Fibroblast of gingiva (primary cell): ENCODE measurements around the gene UQCC5.

Source experiments
- DNase-seq: peaks from one replicate; pipeline ENCODE4 v3.0.0-alpha.2; 2011; ENCODE audit warnings: low read depth

Gene UQCC5

DNA sequence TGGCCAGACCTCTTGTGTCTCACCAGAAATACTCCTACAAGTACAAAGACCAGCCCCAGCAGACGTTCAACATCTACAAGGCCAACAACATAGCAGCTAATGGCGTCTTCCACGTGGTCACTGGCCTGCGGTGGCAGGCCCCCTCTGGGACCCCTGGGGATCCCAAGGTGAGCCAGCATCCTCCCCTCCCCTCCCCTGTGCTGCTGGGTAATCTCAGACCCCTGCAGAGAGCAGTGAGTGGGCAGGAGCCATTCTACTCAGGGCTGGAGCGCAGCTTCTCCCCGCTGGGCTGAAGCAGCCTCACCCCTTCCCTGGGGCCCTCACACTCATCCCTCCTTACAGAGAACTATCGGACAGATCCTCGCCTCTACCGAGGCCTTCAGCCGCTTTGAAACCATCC lies 31.4 kb upstream of the UQCC5 start:
- DNase-seq, result no peak

DNA sequence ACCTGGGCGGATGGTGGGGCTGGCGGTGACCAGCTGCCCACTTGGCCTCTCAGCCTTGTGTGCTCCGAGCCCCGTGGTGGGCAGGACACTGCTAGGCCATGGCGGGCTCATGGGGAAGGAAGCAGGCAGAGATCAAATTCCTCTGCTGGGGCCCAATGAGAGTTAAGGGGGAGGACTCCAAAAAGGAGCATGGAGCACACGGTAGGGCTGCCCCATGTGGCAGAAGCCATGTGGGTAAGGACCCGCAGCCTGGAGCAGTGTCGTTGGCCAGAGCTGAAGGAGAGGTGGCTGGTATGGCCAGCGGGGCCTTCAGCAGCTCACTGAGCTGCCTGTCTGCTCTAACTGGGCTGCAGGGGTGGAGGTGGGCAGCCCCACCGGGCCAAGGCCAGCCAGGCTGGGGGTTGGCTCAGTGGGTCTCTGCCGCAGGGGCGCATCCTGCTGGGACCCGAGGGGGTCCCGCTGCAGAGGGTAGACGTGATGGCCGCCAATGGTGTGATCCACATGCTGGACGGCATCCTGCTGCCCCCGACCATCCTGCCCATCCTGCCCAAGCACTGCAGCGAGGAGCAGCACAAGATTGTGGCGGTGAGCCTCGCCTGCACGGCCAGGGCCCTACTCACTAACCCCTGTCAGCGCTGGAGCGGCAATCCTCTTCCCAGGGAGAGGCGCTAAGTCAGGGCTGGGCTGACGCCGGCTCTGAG lies 30.0 kb upstream of the UQCC5 start:
- DNase-seq, result no peak

DNA sequence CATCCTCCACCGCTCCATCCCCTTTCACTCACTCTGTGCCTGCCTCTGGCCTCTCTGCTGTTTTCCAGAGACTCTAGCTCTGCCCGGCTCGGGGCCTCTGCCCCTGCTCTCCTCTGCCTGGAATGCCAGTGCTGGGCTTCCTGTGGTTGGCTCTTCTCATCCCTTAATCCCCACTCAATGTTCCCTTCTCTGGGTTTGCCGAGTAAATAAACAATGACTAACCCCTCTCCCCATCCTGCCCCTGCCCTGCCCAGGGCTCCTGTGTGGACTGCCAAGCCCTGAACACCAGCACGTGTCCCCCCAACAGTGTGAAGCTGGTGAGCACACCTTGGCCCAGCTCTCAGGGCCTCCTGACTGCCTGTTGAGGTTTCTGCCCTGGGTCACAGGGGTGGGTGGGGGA lies 29.0 kb upstream of the UQCC5 start:
- peak; percentile 10 for DNase-seq

DNA sequence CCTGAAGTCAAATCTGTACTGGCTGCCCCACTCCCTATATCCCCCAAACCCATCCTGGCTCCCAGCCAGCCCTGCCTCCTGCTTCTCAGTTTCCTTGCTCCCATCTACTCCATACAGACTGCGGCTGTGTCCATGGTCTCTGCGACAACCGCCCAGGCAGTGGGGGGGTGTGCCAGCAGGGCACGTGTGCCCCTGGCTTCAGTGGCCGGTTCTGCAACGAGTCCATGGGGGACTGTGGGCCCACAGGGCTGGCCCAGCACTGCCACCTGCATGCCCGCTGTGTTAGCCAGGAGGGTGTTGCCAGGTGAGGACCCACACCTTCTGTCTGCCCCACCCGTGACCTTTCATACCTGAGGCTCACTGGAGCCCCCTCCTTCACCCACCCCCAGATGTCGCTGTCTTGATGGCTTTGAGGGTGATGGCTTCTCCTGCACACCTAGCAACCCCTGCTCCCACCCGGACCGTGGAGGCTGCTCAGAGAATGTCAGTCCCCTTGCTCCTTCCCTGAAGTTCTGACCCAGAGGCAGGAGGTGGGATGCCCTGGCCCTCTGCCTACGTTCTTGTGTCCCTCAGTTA lies 26.6 kb upstream of the UQCC5 start:
- no peak for DNase-seq

DNA sequence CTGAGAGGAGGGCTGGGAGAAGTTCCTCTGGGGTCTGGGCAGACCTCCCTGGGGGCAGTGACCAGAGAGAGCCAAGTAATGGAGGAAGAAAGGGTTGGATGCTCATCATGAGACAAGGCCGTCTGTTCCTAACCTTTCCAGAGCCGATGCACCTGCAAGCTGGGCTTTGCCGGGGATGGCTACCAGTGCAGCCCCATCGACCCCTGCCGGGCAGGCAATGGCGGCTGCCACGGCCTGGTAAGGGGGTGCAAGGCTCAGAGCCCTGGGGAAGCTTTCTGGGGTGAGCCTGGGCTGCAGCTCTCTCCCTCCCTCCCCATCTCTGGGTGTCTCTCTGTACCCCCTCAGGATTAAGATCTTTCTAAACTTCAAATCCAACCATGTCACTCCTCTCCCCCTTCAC lies 24.9 kb upstream of the UQCC5 start:
- no peak for DNase-seq

DNA sequence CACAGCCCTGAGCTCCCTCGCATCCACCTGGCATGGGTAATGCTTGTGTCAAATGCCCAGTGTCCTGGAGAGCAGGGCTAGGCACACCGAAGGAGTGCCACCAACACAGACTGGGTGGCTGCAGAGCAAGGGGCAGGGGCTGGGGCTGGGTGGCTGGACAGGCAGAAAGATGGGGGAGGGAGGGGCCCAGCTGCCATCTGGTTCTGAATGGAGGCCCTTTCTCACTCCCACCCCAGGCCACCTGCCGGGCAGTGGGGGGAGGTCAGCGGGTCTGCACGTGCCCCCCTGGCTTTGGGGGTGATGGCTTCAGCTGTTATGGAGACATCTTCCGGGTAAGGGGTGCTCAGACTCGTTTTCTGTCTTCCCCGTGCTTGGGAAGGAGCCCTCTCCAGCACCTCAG lies 24.3 kb upstream of the UQCC5 start:
- no peak for DNase-seq

DNA sequence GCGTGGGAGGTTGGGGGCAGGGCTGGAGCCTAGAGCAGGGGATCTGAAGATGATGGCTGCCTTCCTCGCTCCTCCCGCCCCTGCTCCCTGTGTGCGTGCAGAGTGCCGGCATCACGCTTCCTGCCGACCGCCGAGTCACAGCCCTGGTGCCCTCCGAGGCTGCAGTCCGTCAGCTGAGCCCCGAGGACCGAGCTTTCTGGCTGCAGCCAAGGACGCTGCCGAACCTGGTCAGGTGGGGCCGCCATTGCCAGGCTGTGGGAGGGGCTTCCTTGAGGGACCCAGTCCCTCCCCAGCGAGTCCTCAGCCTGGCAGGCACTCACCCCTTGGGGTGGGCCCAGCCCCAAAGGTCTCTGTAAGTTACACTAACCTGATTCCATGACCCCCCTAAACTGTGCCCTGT lies 23.7 kb upstream of the UQCC5 start:
- DNase-seq, result no peak

DNA sequence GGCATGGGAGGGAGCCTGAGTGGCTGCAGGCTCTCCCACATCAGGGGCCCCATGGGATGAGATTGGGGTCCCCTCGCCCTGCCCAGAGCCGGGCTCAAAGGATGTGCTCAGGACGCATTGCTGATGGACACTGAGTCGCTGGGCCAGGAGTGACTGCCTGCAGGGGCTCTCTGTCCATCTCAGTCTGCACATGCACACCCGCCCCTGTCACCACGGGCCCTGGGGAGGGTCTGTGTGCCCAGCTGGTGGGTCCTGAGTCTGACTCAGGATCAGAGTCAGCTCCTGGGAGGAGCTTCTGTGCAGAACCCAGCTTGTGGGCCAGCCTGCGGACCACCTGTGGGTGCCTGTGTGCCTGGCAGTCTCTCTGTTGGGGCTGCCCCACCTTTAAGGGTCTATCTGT lies 23.1 kb upstream of the UQCC5 start:
- DNase-seq, result no peak

DNA sequence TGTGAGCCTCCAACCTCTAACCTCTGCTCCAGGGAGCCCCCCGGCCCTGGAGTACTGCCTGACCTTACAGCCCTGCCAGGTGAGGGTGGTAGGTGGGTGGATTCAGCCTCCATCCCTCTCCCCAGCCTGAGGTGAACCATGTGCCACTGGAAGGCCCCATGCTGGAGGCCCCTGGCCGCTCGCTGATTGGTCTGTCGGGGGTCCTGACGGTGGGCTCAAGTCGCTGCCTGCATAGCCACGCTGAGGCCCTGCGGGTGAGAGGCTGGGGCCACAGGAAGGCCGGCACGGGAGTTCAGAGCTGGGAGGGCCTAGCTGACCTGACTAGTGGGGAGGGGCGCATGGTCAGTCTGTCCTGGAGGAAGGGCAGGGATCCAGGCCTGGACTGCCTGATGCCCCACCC lies 21.8 kb upstream of the UQCC5 start:
- no peak for DNase-seq

DNA sequence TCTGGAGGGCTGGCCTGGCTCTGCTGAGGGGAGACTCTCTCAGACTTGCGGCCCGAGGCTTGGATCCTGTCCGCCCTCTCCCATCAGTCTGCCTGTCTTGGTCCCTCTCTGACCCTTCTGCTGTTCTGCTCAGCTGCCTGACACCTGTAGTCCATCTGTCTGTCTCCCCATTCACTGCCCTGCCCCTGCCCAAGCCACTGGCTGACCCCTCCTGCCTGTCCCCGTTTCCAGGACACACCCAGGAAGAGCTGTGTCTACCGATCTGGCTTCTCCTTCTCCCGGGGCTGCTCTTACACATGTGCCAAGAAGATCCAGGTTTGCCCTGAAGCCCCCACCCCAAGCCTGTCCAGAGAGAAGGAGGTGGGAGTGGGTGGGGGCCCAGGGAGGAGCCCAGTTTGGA lies 21.2 kb upstream of the UQCC5 start:
- DNase-seq, result no peak

DNA sequence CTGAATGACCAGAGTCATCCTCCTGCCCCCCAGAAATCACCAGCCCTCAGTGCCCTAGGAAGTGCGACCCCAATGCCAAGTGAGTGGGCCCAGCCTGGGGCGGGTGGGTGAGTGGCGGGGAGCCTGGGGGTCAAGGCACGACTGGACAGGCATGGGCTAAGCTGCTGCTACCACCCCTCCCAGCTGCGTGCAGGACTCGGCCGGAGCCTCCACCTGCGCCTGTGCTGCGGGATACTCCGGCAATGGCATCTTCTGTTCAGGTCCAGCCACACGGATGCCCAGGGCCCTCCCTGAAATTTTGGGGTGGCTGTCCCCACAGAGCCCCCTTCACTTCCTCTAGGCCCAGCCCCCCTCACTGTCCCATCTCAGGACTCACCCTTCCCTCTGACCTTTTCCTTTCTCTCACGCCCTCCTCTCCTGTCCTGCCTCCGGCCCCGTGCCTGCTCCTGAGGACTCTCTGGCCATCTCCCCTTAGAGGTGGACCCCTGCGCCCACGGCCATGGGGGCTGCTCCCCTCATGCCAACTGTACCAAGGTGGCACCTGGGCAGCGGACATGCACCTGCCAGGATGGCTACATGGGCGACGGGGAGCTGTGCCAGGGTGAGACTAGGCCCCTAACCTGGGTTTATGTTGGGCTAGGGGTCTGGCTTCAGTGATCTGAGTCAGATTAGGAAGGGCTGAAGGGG lies 19.8 kb upstream of the UQCC5 start:
- no peak for DNase-seq

DNA sequence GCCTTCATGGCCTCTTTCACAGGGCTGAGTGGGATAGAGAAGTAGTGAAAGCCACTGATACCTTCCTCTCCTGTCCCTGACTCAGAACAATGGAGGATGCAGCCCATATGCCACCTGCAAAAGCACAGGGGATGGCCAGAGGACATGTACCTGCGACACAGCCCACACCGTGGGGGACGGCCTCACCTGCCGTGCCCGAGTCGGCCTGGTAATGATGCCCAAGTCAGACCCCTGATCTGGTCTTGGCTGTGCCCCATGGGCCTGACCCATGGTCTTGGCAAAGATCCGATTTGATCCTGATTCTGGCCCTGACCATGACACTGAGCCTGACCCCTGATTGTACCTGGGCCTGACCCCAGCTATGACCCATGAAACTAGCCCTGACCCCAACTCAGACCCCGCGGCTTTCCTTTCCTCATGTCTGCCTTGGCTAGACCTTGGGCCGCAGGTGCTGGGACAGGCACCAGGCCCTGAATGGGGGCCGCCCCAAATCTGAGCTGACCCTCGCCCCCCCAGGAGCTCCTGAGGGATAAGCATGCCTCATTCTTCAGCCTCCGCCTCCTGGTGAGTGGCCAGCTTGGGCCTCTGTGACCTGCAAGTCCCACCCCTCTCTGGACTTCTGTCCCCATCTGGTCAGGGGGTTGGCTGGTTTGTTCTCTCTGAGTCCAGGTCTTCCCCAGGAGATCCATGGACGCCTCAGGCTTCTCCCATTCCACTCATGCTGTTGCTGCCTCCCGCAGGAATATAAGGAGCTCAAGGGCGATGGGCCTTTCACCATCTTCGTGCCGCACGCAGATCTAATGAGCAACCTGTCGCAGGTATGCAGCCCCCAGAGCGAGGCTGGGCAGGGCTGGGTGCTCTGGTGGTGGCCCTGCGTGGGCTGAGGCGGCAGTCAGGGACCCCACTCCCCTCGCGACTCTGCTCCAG lies 18.3 kb upstream of the UQCC5 start:
- no peak for DNase-seq

DNA sequence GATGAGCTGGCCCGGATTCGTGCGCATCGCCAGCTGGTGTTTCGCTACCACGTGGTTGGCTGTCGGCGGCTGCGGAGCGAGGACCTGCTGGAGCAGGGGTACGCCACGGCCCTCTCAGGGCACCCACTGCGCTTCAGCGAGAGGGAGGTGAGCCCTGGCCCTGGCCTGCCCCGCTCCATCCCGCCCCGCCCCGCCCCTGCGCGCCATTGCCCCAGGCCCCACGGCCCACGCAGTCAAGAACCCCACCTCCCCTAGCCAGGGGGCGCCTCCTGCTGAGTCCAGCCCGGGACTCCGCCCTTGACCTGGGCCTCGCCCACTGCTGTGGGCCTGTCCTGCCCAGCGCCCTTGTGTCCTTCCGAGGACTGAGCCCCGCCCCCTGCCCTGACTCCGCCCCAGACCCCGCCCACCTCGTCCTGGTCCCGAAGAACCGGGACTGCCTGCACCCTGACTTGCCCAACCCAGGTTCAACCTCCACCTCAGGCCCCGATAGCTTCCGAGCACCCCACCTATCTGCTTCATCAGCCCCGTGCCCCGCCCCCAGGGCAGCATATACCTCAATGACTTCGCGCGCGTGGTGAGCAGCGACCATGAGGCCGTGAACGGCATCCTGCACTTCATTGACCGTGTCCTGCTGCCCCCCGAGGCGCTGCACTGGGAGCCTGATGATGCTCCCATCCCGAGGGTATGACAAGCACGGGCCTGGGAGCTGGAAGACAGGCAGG lies 17.5 kb upstream of the UQCC5 start:
- no peak for DNase-seq

DNA sequence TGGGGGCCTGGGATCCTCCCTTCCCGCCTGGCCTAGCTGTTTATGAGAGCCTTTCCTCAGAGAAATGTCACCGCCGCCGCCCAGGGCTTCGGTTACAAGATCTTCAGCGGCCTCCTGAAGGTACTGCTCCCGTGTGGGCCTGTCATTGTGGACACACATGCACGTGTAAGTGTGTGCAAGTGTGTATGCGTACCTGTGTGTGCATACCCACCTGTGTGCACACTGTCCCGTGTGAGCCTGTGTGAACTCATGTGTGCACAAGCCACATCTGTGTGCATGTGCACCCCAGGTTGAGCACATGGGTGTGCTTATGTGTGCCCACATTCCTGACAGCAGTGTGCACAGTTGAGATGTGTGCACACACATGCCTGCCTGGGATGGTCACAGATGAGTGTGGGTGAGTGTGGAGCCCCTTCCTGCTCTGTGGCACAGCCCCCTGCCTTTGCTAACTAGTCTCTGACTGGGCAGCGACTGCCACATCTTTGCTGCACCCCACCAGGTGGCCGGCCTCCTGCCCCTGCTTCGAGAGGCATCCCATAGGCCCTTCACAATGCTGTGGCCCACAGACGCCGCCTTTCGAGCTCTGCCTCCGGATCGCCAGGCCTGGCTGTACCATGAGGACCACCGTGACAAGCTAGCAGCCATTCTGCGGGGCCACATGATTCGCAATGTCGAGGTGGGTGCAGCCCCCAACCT lies 16.8 kb upstream of the UQCC5 start:
- DNase-seq, result no peak

DNA sequence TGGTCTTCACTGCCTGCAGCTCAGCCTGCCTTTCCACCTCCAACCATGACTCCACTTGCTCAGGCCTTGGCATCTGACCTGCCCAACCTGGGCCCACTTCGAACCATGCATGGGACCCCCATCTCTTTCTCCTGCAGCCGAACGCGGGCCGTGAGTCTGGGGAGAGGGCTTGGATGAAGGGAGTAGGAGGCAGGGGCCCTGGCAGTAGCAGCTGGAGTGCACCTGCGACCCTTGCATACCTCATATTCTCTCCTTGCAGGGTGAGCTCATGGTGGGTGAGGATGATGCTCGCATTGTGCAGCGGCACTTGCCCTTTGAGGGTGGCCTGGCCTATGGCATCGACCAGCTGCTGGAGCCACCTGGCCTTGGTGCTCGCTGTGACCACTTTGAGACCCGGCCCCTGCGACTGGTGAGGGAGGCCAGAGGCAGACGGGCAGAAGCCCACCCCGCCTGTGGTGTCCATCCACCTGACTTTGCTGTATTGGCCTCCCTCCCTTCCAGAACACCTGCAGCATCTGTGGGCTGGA lies 16.2 kb upstream of the UQCC5 start:
- no peak for DNase-seq

DNA sequence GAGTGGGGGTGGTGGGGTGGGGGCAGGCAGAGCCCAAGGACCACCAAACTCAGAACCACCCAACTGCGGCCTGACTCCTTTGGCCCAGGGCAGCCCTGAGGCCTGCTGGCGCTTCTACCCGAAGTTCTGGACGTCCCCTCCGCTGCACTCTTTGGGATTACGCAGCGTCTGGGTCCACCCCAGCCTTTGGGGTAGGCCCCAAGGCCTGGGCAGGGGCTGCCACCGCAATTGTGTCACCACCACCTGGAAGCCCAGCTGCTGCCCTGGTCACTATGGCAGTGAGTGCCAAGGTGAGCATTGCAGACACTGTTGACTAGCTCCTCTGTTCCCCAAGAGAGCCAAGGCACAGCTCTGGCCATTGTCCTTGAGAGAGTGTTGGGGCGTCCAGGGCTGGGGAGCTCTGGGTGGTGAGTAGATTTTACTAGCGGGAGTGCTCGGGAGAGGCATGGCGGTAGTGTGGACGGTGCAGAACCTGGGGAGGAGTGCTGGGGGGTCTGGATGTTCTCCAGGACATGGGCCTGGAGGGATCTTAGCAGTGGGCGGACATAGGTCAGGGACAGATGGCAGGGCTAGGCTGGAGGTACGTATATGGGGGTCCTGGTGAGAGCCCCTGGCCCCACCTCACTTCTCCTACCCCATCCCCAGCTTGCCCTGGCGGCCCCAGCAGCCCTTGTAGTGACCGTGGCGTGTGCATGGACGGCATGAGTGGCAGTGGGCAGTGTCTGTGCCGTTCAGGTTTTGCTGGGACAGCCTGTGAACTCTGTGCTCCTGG lies 15.5 kb upstream of the UQCC5 start:
- no peak for DNase-seq

DNA sequence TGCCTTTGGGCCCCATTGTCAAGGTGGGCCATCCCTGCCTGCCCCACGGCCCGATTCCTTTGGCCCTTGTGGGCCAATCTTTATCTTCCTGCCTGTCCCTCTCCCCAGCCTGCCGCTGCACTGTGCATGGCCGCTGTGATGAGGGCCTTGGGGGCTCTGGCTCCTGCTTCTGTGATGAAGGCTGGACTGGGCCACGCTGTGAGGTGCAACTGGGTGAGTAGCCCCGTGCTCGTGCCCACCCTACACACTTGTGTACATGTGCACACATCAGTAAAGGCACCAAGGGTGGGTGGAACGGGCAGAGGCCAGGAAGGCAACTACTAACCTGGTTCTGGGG lies 14.9 kb upstream of the UQCC5 start:
- no peak for DNase-seq

DNA sequence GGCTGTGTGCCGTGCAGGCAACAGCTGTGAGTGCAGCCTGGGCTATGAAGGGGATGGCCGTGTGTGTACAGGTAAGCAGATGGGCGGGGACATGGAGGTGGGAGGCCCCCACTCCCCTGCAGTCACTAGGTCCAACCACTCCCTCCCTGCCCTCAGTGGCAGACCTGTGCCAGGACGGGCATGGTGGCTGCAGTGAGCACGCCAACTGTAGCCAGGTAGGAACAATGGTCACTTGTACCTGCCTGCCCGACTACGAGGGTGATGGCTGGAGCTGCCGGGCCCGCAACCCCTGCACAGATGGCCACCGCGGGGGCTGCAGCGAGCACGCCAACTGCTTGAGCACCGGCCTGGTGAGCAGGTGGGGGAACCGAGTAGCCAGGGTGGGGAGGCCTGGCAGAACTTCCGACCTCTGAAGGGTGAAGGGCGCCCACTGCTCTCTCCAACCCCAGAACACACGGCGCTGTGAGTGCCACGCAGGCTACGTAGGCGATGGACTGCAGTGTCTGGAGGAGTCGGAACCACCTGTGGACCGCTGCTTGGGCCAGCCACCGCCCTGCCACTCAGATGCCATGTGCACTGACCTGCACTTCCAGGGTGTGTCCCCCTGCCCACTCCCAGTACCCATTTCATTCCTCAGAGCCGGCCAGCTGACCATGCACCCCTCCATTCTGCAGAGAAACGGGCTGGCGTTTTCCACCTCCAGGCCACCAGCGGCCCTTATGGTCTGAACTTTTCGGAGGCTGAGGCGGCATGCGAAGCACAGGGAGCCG lies 14.3 kb upstream of the UQCC5 start:
- DNase-seq, result no peak

DNA sequence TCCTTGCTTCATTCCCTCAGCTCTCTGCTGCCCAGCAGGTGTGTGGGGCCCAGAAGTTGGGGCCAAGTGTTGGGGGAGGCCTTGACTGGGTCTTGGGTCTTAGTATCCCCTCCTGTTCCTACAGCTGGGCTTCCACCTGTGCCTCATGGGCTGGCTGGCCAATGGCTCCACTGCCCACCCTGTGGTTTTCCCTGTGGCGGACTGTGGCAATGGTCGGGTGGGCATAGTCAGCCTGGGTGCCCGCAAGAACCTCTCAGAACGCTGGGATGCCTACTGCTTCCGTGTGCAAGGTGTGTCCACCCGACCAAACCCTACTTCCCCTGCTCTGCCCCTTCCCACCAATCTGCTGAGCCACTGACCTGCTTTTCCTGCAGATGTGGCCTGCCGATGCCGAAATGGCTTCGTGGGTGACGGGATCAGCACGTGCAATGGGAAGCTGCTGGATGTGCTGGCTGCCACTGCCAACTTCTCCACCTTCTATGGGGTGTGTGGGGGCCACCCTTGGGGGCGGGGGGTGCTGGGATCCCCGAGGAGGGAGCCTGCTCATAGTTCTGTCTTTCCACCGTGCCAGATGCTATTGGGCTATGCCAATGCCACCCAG lies 13.7 kb upstream of the UQCC5 start:
- DNase-seq, result no peak
